ENCODE measurements around the gene SH3GLB2. TPM values are rescaled to one million over a fixed set of nuclear protein-coding genes. Genes with fewer than 3 reads are reported as not detected.
"Not testable (repeated sequence)": the region's sequence is repeated elsewhere in the genome, so short reads cannot be mapped to it uniquely, and the experiment has no call there.

SH3GLB2 gene
- total RNA-seq, 1 donor from 2014 or later = 158 TPM

DNA sequence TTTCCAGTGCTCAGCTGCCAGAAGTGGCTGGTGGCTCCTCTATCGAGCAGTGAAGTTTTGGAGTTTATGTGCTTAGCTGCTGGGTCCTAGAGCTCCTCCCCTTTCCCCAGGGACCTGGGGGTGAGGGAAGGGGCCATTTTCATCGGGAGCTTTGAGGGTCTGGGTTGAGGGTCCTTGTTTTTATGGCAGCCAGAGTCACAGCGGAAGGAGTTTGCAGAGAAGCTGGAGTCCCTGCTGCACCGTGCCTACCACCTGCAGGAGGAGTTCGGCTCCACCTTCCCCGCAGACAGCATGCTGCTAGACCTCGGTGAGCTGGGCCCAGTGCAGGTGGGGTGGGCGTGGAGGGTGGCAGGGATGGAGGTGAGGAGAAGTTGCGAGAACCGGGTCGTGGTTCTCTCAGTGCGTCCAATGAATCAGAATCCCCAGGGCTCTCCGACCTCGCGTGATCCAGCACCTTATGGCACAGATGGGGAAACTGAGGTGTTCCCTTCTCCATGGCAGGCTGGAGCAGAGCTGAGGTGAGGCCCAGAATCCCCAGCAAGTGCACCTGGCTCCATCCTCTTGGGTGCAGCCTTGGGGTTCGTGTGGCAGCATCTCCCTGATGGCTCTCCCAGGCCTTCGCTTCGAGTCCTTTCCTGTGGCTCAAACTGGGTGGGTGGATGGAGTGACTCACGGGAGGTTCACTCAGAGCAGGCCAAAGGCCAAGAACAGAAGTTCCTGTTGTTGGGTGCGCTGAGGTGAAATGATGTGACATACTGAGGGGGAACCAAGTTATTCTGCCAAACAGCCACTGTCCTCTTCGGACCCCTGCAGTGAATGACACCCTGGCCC is 31.0 kb upstream of the SH3GLB2 start:
- no peak for ATAC-seq
- DNase-seq (ENCODE audit: low spot score) = no peak
- intact Hi-C loops (cut with DNase I) = no loop called here

DNA sequence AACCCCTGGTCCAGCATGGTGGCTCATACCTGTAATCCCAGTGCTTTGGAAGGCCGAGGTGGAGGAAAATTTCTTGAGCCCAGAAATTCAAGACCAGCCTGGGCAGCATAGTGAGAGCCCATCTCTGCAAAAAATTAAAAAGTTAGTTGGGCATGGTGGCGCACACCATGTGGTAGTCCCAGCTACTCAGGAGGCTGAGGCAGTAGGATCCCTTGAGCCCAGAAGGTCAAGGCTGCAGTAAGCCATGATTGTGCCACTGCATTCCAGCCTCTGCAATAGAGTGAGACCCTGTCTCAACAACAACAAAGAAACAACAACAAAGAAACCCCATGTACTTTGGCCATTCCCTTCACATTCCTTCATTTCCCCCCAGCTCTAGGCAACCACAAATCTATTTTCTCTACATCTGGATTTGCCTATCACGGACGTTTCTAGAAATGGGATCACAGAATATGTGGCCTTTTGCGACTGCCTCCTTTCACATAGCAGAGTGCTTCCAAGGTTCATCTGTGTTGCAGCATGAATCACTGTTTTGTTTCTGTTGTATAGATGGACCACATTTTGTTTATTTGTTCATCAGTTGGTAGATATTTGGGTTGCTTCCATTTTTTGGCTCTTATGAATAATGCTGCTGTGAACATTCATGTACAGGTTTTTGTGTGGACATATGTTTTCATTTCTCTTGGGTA is 26.2 kb upstream of the SH3GLB2 start:
- intact Hi-C loops (cut with DNase I) = no loop called here
- ATAC-seq (no peak), DNase-seq (ENCODE audit: low spot score) (no peak)

DNA sequence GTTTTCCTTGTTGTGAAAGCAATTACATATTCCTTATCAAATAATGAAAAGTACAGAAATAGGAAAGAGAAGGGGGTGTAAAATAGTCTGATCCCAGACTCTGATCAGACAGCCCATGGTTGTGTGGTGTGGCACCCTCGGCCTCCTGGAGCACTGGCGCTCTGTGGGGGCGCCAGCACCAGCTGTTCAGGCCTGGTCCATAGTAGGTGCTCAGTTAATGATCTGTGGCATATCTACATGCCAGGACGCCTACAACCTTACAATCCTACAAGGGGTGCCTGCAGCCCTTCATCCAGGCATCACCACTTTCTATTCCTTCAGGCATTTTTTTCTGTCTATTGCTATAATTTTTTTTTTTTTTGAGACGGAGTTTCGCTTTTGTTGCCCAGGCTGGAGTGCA is 24.9 kb upstream of the SH3GLB2 start:
- ATAC-seq (no peak), DNase-seq (ENCODE audit: low spot score) (no peak)
- intact Hi-C loops (cut with DNase I) = no loop called here

DNA sequence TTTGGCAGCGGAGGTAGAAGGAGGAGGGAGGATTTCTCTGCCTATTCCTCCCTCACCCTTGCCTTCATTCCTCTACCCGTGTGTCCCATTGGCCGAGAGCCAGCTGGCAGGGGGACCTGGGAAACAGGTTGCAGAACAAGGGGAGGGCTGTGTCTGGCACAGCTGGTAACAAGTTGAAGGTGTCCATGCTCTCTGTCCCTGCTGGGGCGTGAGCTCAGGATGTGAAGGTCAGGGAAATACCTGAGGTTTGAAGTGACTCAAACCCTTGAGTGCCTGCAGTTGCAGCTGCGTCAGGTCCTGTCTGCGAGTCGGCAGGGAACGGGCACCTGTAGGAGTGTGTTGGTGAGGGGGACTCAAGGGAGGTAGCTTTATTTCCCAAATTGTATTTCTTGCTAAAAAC is 24.5 kb upstream of the SH3GLB2 start:
- DNase-seq (ENCODE audit: low spot score) (no peak), ATAC-seq (no peak)
- intact Hi-C loops (cut with DNase I) = no loop called here

DNA sequence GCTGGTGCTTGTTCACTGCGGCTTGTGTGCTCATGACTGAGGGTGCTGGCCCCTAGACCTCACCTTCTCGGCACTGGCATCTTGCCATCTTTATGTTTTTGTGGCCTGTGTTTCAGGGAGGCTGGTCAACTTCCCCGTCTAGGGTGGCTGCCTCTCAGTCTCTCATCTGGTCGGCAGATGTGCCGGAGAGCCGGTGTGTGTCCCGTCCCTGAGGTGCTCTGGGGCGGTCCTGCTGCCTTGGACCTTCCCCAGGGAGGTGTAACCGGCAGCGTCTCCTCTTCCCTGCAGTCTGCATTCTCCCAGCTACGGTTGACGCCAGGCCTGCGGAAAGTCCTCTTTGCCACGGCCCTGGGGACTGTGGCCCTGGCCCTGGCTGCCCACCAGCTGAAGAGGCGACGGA is 13.9 kb upstream of the SH3GLB2 start:
- intact Hi-C loops (cut with DNase I) = no loop called here
- no peak for ATAC-seq

DNA sequence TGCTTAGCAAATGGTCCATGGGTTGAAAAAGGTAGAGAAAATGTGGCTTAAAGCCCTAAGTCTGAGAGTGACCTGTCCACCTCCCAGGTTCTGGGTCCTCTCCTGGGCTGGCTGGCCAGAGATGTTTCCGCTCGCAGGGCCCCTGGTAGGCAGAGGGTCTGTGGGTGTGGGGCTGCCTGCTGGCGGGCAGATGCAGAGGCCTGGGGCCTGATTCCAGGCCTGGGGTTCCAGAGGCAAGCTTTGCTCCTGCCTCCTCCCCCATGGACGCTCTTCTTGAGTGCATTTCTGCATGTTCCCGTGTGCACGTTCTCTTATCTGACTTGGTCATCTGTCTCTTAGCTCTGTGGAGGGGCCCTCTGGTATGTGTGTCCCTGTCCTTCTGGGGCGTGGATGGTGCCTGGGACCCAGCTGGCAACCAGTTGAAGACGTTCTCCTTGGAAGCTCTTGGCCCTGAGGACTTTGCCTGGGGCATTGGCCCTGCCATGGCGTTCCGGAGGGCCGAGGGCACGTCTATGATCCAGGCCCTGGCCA is 12.0 kb upstream of the SH3GLB2 start:
- ATAC-seq = no peak
- DNase-seq (ENCODE audit: low spot score) = no peak
- intact Hi-C loops (cut with DNase I) = no loop called here

More for the DNA sequence above, 13.9 kb upstream of the SH3GLB2 start:
- no peak for DNase-seq (ENCODE audit: low spot score)

DNA sequence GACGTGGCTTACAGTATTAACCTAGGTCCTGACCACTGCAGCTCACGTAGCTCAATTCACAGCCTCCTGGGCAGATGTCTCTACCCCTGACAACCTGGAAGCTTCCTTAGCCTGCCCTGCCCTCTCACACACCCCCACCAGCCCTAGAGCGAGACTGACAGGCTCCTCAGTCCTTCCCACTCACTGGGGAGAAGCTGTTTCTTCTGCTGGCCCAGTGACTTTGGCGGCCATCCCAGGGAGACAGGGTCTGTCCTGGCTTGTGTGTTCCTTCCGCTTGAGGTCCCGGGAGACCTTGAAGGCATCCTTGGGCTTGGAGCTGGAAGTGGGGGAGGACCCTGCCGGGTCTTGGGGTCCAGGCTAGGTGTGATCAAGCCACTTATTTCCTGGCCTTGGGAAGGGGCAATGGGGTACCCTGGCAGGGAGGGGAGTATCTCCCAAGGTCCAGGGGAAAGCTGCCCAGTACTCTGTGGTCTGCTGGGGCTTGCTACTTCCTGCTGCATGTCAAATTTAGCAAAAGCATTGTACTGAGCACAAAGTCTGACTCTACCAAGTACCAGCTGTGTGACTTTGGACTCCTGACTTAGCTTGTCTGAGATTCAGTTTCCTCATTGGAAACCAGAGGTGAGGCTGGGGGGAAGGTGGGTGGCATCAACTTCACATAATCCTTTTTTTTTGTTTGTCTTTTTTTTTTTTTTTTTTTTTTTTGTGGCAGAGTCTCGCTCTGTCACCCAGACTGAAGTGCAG is 10.2 kb upstream of the SH3GLB2 start:
- DNase-seq (ENCODE audit: low spot score) (no peak), ATAC-seq (no peak)
- intact Hi-C loops (cut with DNase I) = no loop called here

DNA sequence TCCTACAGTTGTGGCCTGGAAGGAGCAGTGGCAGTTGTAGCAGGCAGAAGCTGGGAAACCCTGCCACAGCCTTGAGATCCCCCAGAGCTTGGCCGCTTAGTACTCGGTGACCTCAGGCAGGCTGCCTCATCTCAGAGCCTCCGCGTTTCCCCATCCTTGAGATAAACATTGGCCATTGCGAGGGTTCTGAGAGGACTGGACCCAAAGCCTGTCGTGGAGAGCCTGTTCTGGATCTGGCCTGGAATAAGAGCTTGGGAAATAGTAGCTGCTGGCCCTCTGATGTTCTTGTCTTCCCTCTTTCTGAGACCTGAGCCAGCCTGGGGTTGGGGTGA is 9.6 kb upstream of the SH3GLB2 start:
- intact Hi-C loops (cut with DNase I) = no loop called here
- DNase-seq (ENCODE audit: low spot score) (no peak), ATAC-seq (no peak)

DNA sequence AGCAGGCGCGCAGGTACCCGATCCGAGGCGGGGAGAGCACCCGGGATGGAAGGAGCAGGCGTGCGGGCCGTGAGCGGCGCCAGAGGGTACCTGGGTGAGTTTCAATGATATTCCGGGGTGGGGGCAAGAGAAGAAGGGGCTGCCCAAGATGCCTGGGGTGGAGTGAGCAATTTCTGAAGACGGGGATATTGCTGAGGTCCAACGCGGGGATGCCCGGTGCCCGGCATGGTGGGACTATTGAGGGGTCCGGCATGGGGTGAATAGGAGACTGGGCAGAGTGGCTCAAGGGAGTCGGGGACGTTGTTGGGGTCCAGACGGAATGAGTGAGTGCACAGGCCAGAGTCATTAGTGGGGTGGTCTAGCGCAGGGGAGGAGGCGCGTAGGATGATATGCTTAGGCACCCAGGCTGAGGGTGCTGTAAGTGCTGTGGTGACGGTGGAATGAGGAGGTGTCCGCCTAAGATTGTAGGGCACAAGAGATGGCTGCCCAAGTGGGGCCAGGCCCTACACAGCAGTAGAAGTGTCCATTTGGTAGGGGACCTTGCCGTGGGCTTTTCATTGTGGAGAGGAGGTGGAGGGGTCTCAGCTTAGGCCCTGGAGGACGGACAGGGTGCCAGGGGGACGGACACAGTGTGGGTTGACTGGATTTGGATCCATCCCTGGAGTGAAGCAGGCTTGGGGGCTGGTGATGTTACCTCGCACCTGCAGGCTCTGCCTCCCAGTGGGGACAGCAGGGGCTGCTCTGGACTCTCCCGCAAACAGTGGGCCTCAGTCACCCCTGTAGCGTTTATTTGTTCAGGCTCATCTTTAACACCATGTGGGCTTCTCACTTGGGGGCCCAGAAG is 9.0 kb upstream of the SH3GLB2 start:
- DNase-seq (ENCODE audit: low spot score) (no peak), ATAC-seq (no peak)
- intact Hi-C loops (cut with DNase I) = no loop called here

DNA sequence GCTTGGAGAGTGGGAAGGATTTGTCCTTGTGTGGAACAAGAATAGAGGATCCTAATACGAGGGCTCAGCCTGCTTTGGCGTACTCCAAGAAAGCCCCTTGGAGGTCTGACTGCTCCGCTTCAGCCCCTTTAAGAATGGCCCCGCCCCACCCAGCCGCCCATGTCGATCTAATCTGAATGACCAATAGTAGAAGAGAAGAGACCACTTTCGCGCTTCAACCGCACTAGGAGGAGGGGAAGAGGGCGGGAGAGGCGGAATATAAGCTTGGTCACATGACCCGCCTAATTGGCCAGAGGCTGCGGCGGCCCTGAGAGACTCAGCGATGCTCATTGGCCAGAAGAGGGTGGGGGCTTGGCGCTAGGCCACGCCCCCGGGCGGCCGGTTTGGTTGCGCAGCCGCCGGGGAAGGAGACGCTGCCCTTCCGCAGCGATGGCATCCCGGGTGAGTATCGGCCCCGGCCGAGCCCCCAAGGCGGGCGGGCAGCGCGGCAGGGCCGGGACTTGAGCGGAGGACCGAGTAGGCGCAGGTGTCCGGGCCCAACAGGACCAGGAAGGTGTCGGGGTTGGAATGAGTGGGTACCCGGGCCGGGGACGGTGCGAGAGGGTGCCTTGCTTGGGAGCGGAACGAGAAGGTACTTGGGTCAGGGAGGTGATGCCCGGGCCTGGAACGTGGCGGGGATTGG is 8.3 kb upstream of the SH3GLB2 start, which contains the start of gene MIGA2:
Gene MIGA2 (plus strand): TSS at position 386 of the 682 bp plus-strand sequence. CDS start 3,969 bp downstream, outside the sequence.
- ATAC-seq (peak; percentile 99), DNase-seq (ENCODE audit: low spot score) (peak; percentile 97)
- intact Hi-C loops (cut with DNase I) = no loop called here

DNA sequence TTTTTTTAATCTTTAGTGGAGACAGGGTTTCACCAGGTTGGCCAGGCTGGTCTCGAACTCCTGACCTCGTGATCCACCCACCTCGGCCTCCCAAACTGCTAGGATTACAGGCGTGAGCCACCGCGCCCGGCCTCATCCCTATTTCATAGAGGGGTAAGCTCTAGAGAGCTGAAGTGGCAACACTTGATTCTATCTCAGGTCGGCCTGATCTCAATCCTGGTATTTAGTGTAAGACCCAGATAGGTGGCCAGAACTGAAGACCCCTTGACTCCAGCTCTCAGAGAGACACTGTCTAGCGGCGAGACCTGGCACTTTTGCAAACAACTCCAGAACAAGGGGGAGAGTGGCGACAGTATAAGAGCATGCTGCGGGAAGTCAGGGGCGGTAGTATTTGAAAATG is 7.7 kb upstream of the SH3GLB2 start:
- DNase-seq (ENCODE audit: low spot score); intact Hi-C loops (cut with DNase I): not testable (repeated sequence)
- peak; percentile 1 for ATAC-seq

DNA sequence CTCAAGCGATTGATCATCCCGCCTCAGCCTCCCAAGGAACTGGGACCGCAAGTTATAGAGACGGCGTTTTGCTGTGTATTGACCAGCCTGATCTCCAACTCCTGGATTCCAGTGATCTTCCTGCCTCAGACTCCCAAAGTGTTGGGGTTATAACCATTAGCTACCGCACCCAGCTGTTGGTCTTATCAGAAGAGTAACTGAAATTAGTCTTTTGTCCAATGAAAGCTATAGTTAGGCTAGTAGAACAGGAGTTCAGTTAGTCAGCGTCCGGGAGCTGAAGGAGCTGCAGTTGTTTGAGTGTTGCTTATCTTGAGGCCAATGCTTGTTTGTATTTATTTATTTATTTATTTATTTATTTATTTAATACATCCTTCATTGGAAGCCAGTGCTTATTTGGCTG is 5.1 kb upstream of the SH3GLB2 start:
- intact Hi-C loops (cut with DNase I) = no loop called here
- ATAC-seq (no peak), DNase-seq (ENCODE audit: low spot score) (no peak)

DNA sequence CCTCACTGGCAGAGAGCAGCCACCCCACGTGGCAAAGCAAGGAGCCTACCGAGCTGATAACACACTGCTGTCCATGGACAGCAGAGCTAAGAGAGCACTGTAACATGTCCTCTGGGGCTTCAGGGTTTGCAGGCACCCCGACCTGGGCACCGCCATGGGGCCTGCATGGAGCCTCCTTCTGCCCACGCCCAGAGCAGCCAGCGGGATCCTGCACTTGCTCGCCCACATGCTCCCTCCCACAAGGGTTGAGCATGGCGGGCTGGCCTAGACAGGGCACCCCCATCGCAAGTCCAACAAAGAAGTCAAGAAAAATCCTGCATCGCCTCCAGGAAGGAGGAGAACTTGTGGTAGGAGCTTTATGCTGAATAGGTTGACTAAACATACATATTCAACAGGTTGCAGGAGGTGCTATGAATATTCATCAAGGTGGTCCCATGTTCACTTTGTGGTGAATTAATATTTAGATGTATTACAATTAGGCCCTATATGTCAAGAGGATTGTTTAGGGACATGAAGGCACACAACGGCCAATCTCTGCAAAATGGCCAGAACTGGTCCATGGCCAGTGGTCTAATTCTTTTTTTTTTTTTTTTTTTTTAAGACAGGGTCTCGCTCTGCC is 4.5 kb upstream of the SH3GLB2 start:
- DNase-seq (ENCODE audit: low spot score) (no peak), ATAC-seq (no peak)
- intact Hi-C loops (cut with DNase I) = no loop called here

DNA sequence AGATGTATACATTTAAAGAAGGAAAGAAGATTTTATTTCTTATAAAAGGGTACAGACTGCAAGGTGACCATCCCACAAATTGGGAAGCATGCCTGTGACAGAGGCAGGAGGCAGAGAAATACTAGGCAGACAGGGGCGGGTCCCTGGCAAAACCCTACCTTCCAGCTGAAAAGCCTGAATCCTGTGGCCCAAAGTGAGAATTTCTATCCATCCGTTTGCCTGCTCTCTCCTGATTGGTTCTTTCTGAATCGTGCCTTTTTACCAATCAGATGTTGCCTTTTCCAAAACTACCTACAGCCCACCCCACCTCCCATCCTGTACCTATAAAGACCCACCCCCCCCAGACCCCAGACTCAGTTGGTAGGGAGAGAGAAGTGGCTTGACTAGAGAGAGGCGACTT is 3.4 kb upstream of the SH3GLB2 start:
- DNase-seq (ENCODE audit: low spot score) (no peak), ATAC-seq (no peak)
- intact Hi-C loops (cut with DNase I) = no loop called here

DNA sequence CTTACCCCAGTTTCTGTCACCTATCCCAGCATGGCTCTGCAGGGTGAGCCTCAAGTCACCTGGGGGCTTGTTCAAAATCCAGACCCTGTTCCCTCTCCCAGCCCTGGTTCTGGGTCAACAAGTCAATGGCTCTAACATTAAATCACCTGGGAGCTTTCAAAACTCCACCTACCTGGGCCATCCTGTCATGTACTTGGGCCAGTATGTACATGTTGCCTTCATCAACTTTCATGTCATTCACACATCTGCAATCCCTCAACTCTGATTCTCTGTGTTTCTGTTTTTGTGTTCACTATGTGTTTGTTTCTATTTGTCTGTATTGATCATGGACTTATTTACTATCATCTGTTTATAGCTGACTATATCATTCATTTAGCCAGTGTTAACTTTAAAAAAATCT is 2.1 kb upstream of the SH3GLB2 start:
- intact Hi-C loops (cut with DNase I) = no loop called here
- no peak for ATAC-seq
- no peak for DNase-seq (ENCODE audit: low spot score)

DNA sequence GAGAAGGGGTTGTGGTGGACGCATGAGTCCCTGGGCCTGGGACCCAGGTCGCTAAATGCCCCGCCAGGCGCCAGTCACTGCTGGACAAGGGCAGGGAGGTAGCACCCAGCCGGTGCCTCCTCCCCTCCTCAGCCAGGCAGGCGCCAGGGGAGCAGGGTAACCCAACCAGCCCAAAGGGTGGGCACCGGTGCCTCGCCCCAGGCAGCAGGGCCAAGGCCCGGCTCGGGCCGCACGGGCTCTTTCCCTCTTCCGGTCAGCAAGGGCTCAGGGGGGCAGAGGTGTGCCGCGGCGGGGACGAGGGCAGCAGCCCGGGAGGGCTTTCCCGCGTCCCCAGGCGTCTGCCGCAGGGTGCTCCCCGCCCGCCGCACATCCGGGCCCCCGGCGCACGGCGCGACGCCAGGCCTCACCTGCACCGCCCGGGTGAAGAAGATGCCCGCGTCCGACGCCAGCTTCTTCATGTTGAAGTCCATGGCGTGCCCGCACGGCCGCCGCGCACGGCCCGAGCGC is 393 bp downstream of the SH3GLB2 start:
- peak; percentile 11 for ATAC-seq
- no peak for DNase-seq (ENCODE audit: low spot score)

DNA sequence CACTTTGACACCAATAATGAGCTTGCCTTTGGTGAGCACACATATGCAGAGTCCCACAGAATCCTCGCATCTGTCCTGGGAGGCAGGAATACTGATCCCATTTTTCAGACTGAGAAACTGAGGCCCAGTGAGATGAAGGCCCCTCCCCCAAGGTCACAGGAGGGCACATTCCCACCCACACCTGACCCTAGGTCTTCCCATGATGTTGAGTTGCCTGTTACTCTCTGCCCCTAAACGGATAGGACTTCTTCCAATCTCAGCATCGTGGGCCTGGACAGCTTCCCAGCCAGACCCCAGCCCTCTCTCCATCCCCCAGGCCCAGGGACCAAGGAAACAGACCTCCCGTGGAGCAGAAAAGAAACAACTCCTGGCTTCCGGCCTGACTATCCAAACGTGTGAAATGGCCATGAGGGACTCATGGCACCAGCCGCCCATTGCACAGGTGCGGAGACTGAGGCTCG is 877 bp downstream of the SH3GLB2 start:
- ATAC-seq (peak; percentile 0), DNase-seq (ENCODE audit: low spot score) (no peak)
- intact Hi-C loops (cut with DNase I) = no loop called here

More for the DNA sequence above, 393 bp downstream of the SH3GLB2 start:
- intact Hi-C loops (cut with DNase I) = no loop called here
